Testis (tissue), 2 donors: ENCODE data around the gene MACROD2.

Source experiments
- CTCF ChIP-seq, 3 experiments: fragments of 450-650 bp in 2 of 3; fragments of 200-600 bp in 1 of 3; sonication (generic) in 1 of 3; IDR thresholded peaks; one replicate each; pipeline ENCODE4 v1.5.1; 2016 to 2019; ENCODE audit warnings: antibody characterized with exemption in 3 of 3, mild to moderate bottlenecking in 2 of 3, moderate library complexity in 1 of 3
- POLR2A ChIP-seq: fragments of 450-650 bp; IDR thresholded peaks from one replicate; pipeline ENCODE4 v1.6.1; 2017; ENCODE audit warnings: antibody characterized with exemption, mild to moderate bottlenecking, moderate library complexity

- no peak for TF ChIP-seq CTCF (IDR thresholded peaks at IDR 0.05)
- TF ChIP-seq POLR2A: no peak
These were observed 2064.5 kb downstream of the MACROD2 start for GRCh38 chr20:16059841-16060240.
